GM12878 (cell line): ENCODE data around the gene COL5A1. TPM values are rescaled to one million over a fixed set of nuclear protein-coding genes. Genes with fewer than 3 reads are reported as not detected.

Experiments
- ATAC-seq: fragments of 200-7000 bp; cut with Tn5 transposase; 3 replicates; pipeline ENCODE4 v1.9.1; 2020; ENCODE audit warnings: mild to moderate bottlenecking, moderate library complexity
- BruUV-seq: library from RNA; stranded (reverse); fragments of 400-500 nt; replicated peaks from 2 replicates; lab custom pipeline; 2021; lab: Mats Ljungman, UMichigan
- CTCF ChIA-PET: fragments of 300-600 bp; sonication (Branson Sonifier 250); formaldehyde crosslinking; extraction: SDS; loops from one replicate; lab custom pipeline; 2021; ENCODE audit warnings: inconsistent platforms; lab: Yijun Ruan, JAX
- POLR2A ChIA-PET: fragments of 350-600 bp; formaldehyde crosslinking; extraction: SDS; loops from one replicate; lab custom pipeline; 2021; ENCODE audit warnings: inconsistent platforms; lab: Charles Lee
- RAD21 ChIA-PET: fragments of 300-600 bp; sonication (Branson Sonifier 250); formaldehyde crosslinking; loops from one replicate; lab custom pipeline; 2023; ENCODE audit warnings: antibody characterized with exemption; ENCODE audit not compliant: unreplicated experiment; lab: Charles Lee
- SMC1A ChIA-PET: fragments of 300-600 bp; sonication (Branson Sonifier 250); formaldehyde crosslinking; loops from one replicate; lab custom pipeline; 2023; ENCODE audit not compliant: unreplicated experiment, uncharacterized antibody; lab: Charles Lee
- DNase-seq: peaks from one replicate; pipeline ENCODE4 v3.0.0-alpha.2; 2011; ENCODE audit warnings: low read depth, low spot score
- FAIRE-seq: peaks from 3 replicates; lab custom pipeline; 2011; peaks lifted over from hg19 to GRCh38; lab: Jason Lieb, UNC
- H2AFZ ChIP-seq: 2 replicates; pipeline ENCODE4 v1.6.0; 2011; ENCODE audit warnings: low read depth, low read length, control low read depth; ENCODE audit not compliant: control insufficient read depth
- H3K27ac ChIP-seq: 2 replicates; pipeline ENCODE4 v1.5.1; 2011; ENCODE audit warnings: control low read depth; ENCODE audit not compliant: control insufficient read depth, insufficient read depth
- H3K27me3 ChIP-seq, 2 experiments: replicated peaks in 1 of 2; 2 replicates each; pipeline versions ENCODE4 v1.6.0 to v1.6.1; 2011; ENCODE audit warnings: low read length in 1 of 2; ENCODE audit not compliant: control insufficient read depth in 2 of 2, insufficient read depth in 2 of 2
- H3K36me3 ChIP-seq, 2 experiments: 2 replicates each; pipeline ENCODE4 v1.5.1; 2011; ENCODE audit warnings: low read length in 1 of 2; ENCODE audit not compliant: control insufficient read depth in 2 of 2, insufficient read depth in 2 of 2
- H3K4me1 ChIP-seq: 2 replicates; pipeline ENCODE4 v1.6.1; 2011; ENCODE audit warnings: mild to moderate bottlenecking, low read length, moderate library complexity, mixed read lengths; ENCODE audit not compliant: control insufficient read depth, insufficient read depth
- H3K4me2 ChIP-seq: 2 replicates; pipeline ENCODE4 v1.6.0; 2011; ENCODE audit warnings: control low read depth; ENCODE audit not compliant: control insufficient read depth, insufficient read depth
- H3K4me3 ChIP-seq: fragments of 200-600 bp; sonication (generic); 2 replicates; pipeline ENCODE4 v1.5.1; 2016
- H3K79me2 ChIP-seq: 2 replicates; pipeline ENCODE4 v1.6.0; 2011; ENCODE audit warnings: low read length; ENCODE audit not compliant: control insufficient read depth, insufficient read depth
- H3K9ac ChIP-seq: 2 replicates; pipeline ENCODE4 v1.8.0; 2011; ENCODE audit warnings: low read length, control low read depth, mixed read lengths; ENCODE audit not compliant: control insufficient read depth, insufficient read depth
- H3K9me3 ChIP-seq: replicated peaks from 3 replicates; pipeline ENCODE4 v1.5.1; 2011; ENCODE audit warnings: mild to moderate bottlenecking, low read length; ENCODE audit not compliant: control insufficient read depth, insufficient read depth
- H4K20me1 ChIP-seq: 2 replicates; pipeline ENCODE4 v1.6.0; 2011; ENCODE audit not compliant: control insufficient read depth, insufficient read depth
- BRCA1 ChIP-seq: IDR thresholded peaks from 2 replicates; pipeline ENCODE4 v1.6.1; 2011; ENCODE audit warnings: low read depth, low read length, improper control_type of control experiment
- CHD2 ChIP-seq: IDR thresholded peaks from 2 replicates; pipeline ENCODE4 v1.6.1; 2011; ENCODE audit warnings: low read depth, low read length, improper control_type of control experiment, borderline replicate concordance
- CREB1 ChIP-seq: IDR thresholded peaks from 2 replicates; pipeline ENCODE4 v1.6.1; 2012; ENCODE audit warnings: low read depth, mild to moderate bottlenecking, inconsistent platforms
- HDAC2 ChIP-seq: fragments of 200-600 bp; sonication (generic); IDR thresholded peaks from 2 replicates; pipeline ENCODE4 v1.6.1; 2017
- JUNB ChIP-seq: IDR thresholded peaks from 2 replicates; pipeline ENCODE4 v1.6.1; 2016; ENCODE audit warnings: antibody characterized with exemption, mild to moderate bottlenecking
- JUND ChIP-seq: IDR thresholded peaks from 2 replicates; pipeline ENCODE4 v1.6.1; 2012; ENCODE audit warnings: low read depth, mild to moderate bottlenecking, low read length, improper control_type of control experiment, moderate library complexity
- MEF2A ChIP-seq: IDR thresholded peaks from 2 replicates; pipeline ENCODE4 v1.6.1; 2011; ENCODE audit warnings: low read depth, mild to moderate bottlenecking, low read length, moderate library complexity; ENCODE audit not compliant: insufficient read depth
- NKRF ChIP-seq: fragments of 450-650 bp; conservative IDR thresholded peaks from 2 replicates; pipeline ENCODE4 v1.6.1; 2017; ENCODE audit warnings: mild to moderate bottlenecking, moderate library complexity
- RB1 ChIP-seq: fragments of 450-650 bp; formaldehyde crosslinking; IDR thresholded peaks from 2 replicates; pipeline ENCODE4 v1.6.1; 2017; ENCODE audit warnings: mild to moderate bottlenecking, borderline replicate concordance
- SUPT20H ChIP-seq: IDR thresholded peaks from 2 replicates; pipeline ENCODE4 v1.6.1; 2011; ENCODE audit warnings: low read depth, mild to moderate bottlenecking, low read length, moderate library complexity, borderline replicate concordance; ENCODE audit not compliant: control insufficient read depth
- TARDBP ChIP-seq: IDR thresholded peaks from 2 replicates; pipeline ENCODE4 v1.6.1; 2016; ENCODE audit warnings: borderline replicate concordance
- TBL1XR1 ChIP-seq: IDR thresholded peaks from 2 replicates; pipeline ENCODE4 v1.6.1; 2012; ENCODE audit warnings: low read depth, low read length, improper control_type of control experiment
- TCF12 ChIP-seq: IDR thresholded peaks from 2 replicates; pipeline ENCODE4 v1.6.1; 2011; ENCODE audit warnings: low read depth, mild to moderate bottlenecking, low read length
- YBX1 ChIP-seq: fragments of 450-650 bp; IDR thresholded peaks from 2 replicates; pipeline ENCODE4 v1.6.1; 2016; ENCODE audit warnings: antibody characterized with exemption
- ZZZ3 ChIP-seq: IDR thresholded peaks from 2 replicates; pipeline ENCODE4 v1.6.1; 2011; ENCODE audit warnings: low read depth; ENCODE audit not compliant: control insufficient read depth, insufficient read length
- WGBS: methylation state at CpG from one replicate; pipeline ENCODE4 v1.1.6; 2016; ENCODE audit warnings: low lambda C conversion rate; ENCODE audit not compliant: insufficient replicate concordance, insufficient coverage; ENCODE audit errors: missing lambda C conversion rate; 5-methylcytosine and 5-hydroxymethylcytosine counted together
- in situ Hi-C: fragments of 300-500 bp; cut with MboI; formaldehyde crosslinking; loops from 9 replicates; pipeline ENCODE4 v1.14.3; 2018; ENCODE audit warnings: mixed read lengths
- intact Hi-C: fragments of 100-400 bp; cut with micrococcal nuclease; formaldehyde crosslinking; loops from one replicate; pipeline ENCODE4 v1.14.2; 2022; ENCODE audit not compliant: unreplicated experiment
- polyA plus RNA-seq, 11 experiments: library from polyadenylated mRNA; depleted of rRNA in 4 of 11; unstranded in 6 of 11; stranded (reverse) in 5 of 11; fragments of >200 nt; fragmentation: Nextera tagmentation in 4 of 11; fragmentation: Illumina TruSeq in 1 of 11; extraction: Ambion mirVana in 4 of 11; extraction: Trizol in 1 of 11; gene quantifications; 1 replicate in 1 of 11; 2 replicates in 10 of 11; pipeline versions ENCODE4 v1.2.1 to v1.2.3, GENCODE V29; 2011 to 2016; ENCODE audit warnings: inconsistent platforms in 2 of 11, missing spikeins in 2 of 11, low read depth in 1 of 11
- total RNA-seq, 4 experiments: library from RNA; depleted of rRNA in 3 of 4; stranded (reverse); fragments of >200 nt in 3 of 4; fragmentation: Illumina TruSeq in 1 of 4; extraction: Trizol in 1 of 4; gene quantifications; 2 replicates each; pipeline versions ENCODE4 v1.2.1 to v1.2.3, GENCODE V29; 2013 to 2021

COL5A1 gene
- total and polyA plus RNA-seq, 10 of the 15 experiments (the other 5 are each of a cell fraction or from before 2014, with no cell fraction given) = under 0.01 to 0.15 (median 0.13) TPM; not detected in 4

GRCh38 chr9:134834217-134834956 lies 192.8 kb downstream of the COL5A1 start:
- intact Hi-C loops = no loop called here
- no peak for ATAC-seq

More at GRCh38 chr9:134834217-134834956, 192.8 kb downstream of the COL5A1 start:
- no peak overlapping the region for H3K4me2 ChIP-seq
- H3K4me3 ChIP-seq = no peak overlapping the region
- ChIA-PET POLR2A (no interaction called here), RAD21 (no interaction called here), CTCF (no interaction called here), SMC1A (no interaction called here)
- no peaks in the 10 kb centered on the region for H3K36me3 ChIP-seq
- BruUV-seq = no TSS peak
- H2AFZ ChIP-seq = no peak overlapping the region
- no peak for DNase-seq
- no peak for FAIRE-seq
- no peak overlapping the region for H3K27ac ChIP-seq
- no peaks in the 10 kb centered on the region; a peak in 1 of 4 replicates for H3K27me3 ChIP-seq
- no peaks in the 10 kb centered on the region for H3K4me1 ChIP-seq
- no peaks in the 10 kb centered on the region for H4K20me1 ChIP-seq
- H3K9me3 ChIP-seq = no peaks in the 10 kb centered on the region
- no peaks in the 10 kb centered on the region for H3K79me2 ChIP-seq
- no peak overlapping the region for H3K9ac ChIP-seq
- in situ Hi-C loops = no loop called here
- TF ChIP-seq CREB1 (no peak), MEF2A (no peak), TCF12 (no peak), YBX1 (no peak), RB1 (no peak), SUPT20H (no peak), CHD2 (no peak), TARDBP (no peak), JUND (no peak), ZZZ3 (no peak), HDAC2 (no peak), TBL1XR1 (no peak), NKRF (no peak), JUNB (no peak), BRCA1 (no peak)
- WGBS = 23% methylated on average over 15 of the region's 20 CpGs
